NCI-H2107 (cell line): Measurements from ENCODE around the gene FBXL3.
"Not testable (repeated sequence)": the region's sequence is repeated elsewhere in the genome, so short reads cannot be mapped to it uniquely, and the experiment has no call there.

Experiments
- DNase-seq: peaks from one replicate; lab custom pipeline; 2025; lab: John Stamatoyannopoulos, UW

The FBXL3 gene

GRCh38 chr13:77026255-77026860 is 601 bp downstream of the FBXL3 start:
- DNase-seq, result peak; percentile 44

GRCh38 chr13:77022341-77022740 is 4.6 kb downstream of the FBXL3 start:
- DNase-seq, result no peak

- DNase-seq, result no peak
These were observed 7.2 kb downstream of the FBXL3 start for GRCh38 chr13:77019756-77020155.

GRCh38 chr13:77016888-77017623 is 9.9 kb downstream of the FBXL3 start:
- no peak for DNase-seq

GRCh38 chr13:77016251-77016812 is 10.6 kb downstream of the FBXL3 start:
- DNase-seq, result no peak

GRCh38 chr13:77014906-77015685 is 11.9 kb downstream of the FBXL3 start:
- DNase-seq, result no peak

GRCh38 chr13:77013853-77014542 is 13.0 kb downstream of the FBXL3 start:
- no peak for DNase-seq

GRCh38 chr13:77009719-77010118 is 17.2 kb downstream of the FBXL3 start:
- DNase-seq, result not testable (repeated sequence)

- DNase-seq, result no peak
These were observed 17.9 kb downstream of the FBXL3 start for GRCh38 chr13:77009011-77009410.

GRCh38 chr13:77008337-77008736 is 18.6 kb downstream of the FBXL3 start:
- not testable (repeated sequence) for DNase-seq

- no peak for DNase-seq
These were observed 24.3 kb downstream of the FBXL3 start for GRCh38 chr13:77002590-77003190.

- DNase-seq, result no peak
These were observed 24.9 kb downstream of the FBXL3 start for GRCh38 chr13:77001963-77002587.

GRCh38 chr13:77001540-77001939 is 25.4 kb downstream of the FBXL3 start:
- no peak for DNase-seq

GRCh38 chr13:77000475-77000874 is 26.5 kb downstream of the FBXL3 start:
- DNase-seq, result no peak

GRCh38 chr13:76994281-76994680 is 32.7 kb downstream of the FBXL3 start:
- DNase-seq, result no peak

- no peak for DNase-seq
These were observed 33.5 kb downstream of the FBXL3 start for GRCh38 chr13:76993473-76993872.

- no peak for DNase-seq
These were observed 33.9 kb downstream of the FBXL3 start for GRCh38 chr13:76993021-76993420.

- no peak for DNase-seq
These were observed 34.4 kb downstream of the FBXL3 start for GRCh38 chr13:76992548-76993001.

GRCh38 chr13:76991796-76992547 is 35.0 kb downstream of the FBXL3 start, which contains the start of gene CLN5:
Gene CLN5, plus strand, starts transcription at chr13:76992081. Its CDS starts 18 bp downstream, at chr13:76992099.
- peak; percentile 76 for DNase-seq

GRCh38 chr13:76991432-76991795 is 35.5 kb downstream of the FBXL3 start:
- no peak for DNase-seq
